MM.1S (cell line): ENCODE results near the gene EVX2.

Source experiments
- CTCF ChIP-seq: fragments of 300-600 bp; sonication (generic); IDR thresholded peaks from 2 replicates; pipeline ENCODE4 v1.5.1; 2016; ENCODE audit warnings: antibody characterized with exemption, low read length, mixed read lengths
- EZH2 ChIP-seq: fragments of 300-600 bp; sonication (generic); optimal IDR thresholded peaks from 2 replicates; pipeline ENCODE3; 2017; ENCODE audit warnings: low read depth, mild to moderate bottlenecking, antibody characterized with exemption, low read length, mixed read lengths
- EZH2phosphoT487 ChIP-seq: fragments of 300-600 bp; sonication (generic); IDR thresholded peaks from 2 replicates; pipeline ENCODE4 v1.6.1; 2018; ENCODE audit warnings: antibody characterized with exemption, low read length

GRCh38 chr2:176101216-176101830 lies 17.6 kb upstream of the EVX2 start:
- no peak for TF ChIP-seq EZH2
- TF ChIP-seq CTCF: no peak
- no peak for TF ChIP-seq EZH2phosphoT487
